ENCODE measurements around the gene LDHD. TPM values are rescaled to one million over a fixed set of nuclear protein-coding genes. Genes with fewer than 3 reads are reported as not detected.

Gene LDHD
- total and polyA plus RNA-seq, 2 of the 8 experiments (the other 6 are each of a cell fraction or from before 2014, with no cell fraction given), result 14.9 to 18.2 TPM

- 0 out of 2 replicates have a peak overlapping the region, but pooled peaks have one; percentile 72 for H4K8ac ChIP-seq (ENCODE audit: extremely low read depth, insufficient read depth, low read length)
- H3K9me3 ChIP-seq (ENCODE audit: insufficient read depth in 2 of 2, low read depth in 1 of 2, low read length in 1 of 2), result no peaks in the 10 kb centered on the region
- no peak overlapping the region for H3K23ac ChIP-seq (ENCODE audit: insufficient read length)
- 34% methylated on average over 25 of the region's 28 CpGs; no CpG with 5 or more reads in 1 of the 2 experiments for whole genome bisulfite sequencing, 2 experiments (ENCODE audit: extremely low coverage in 1 of 2, insufficient coverage in 1 of 2, insufficient read length in 1 of 2, insufficient replicate concordance in 2 of 2, low coverage in 1 of 2, low lambda C conversion rate in 2 of 2, missing lambda C conversion rate in 1 of 2)
- peak overlapping the region in 1 of 2 experiments; percentile 53; a peak in 2 of 4 replicates for H3K4me2 ChIP-seq (ENCODE audit: insufficient read depth in 1 of 2, low read depth in 2 of 2, low read length in 2 of 2)
- no peak overlapping the region for H2AFZ ChIP-seq (ENCODE audit: low read length)
- peak overlapping the region; percentile 68; the same call in 1 of the 2 replicates for H2BK12ac ChIP-seq (ENCODE audit: low read depth, low read length)
- no peak overlapping the region for H3K14ac ChIP-seq (ENCODE audit: insufficient read length)
- no peak overlapping the region for H3K9ac ChIP-seq (replicated peaks in 1 of 4; ENCODE audit: extremely low read depth in 1 of 4, low read depth in 3 of 4, low read length in 3 of 4)
- H3K36me3 ChIP-seq (ENCODE audit: control insufficient read depth in 2 of 4, insufficient read depth in 4 of 4, low read length in 3 of 4), result peaks cover 0 to 16% (median 3%) of the 10 kb centered on the region in 4 experiments; a peak in 3 of 8 replicates
- H2BK15ac ChIP-seq (ENCODE audit: low read length), result 0 out of 2 replicates have a peak overlapping the region, but pooled peaks have one; percentile 75
- peaks cover 9 to 52% (median 40%) of the 10 kb centered on the region in 4 experiments for H3K4me1 ChIP-seq (replicated peaks in 1 of 4; ENCODE audit: control insufficient read depth in 3 of 4, insufficient read depth in 4 of 4, low read length in 3 of 4)
- peak overlapping the region; percentile 48 for H3K18ac ChIP-seq (ENCODE audit: extremely low read depth, low read length)
- H2BK5ac ChIP-seq (ENCODE audit: low read depth, low read length), result peak overlapping the region; percentile 66; the same call in 1 of the 2 replicates
- H4K20me1 ChIP-seq (replicated peaks in 1 of 2; ENCODE audit: control insufficient read depth in 1 of 2, insufficient read depth in 2 of 2, low read length in 2 of 2), result peaks cover 2 to 3% of the 10 kb centered on the region in 2 experiments
- H3K27me3 ChIP-seq (replicated peaks in 1 of 4; ENCODE audit: control insufficient read depth in 3 of 4, extremely low read depth in 1 of 4, insufficient read depth in 3 of 4, low read length in 3 of 4), result no peaks in the 10 kb centered on the region
- H3K79me1 ChIP-seq (ENCODE audit: low read depth, low read length), result peaks cover 3% of the 10 kb centered on the region; the same call in 1 of the 2 replicates
- FAIRE-seq (peak; percentile 48), DNase-seq (ENCODE audit: low read depth in 1 of 2, low spot score in 2 of 2) (peak; percentile 83 to 91)
- no peak overlapping the region for H4K5ac ChIP-seq (ENCODE audit: insufficient read length, low read depth, low read length)
- no peaks in the 10 kb centered on the region for H3K23me2 ChIP-seq (ENCODE audit: low read depth, low read length)
- no peak overlapping the region for H2BK120ac ChIP-seq (replicated peaks; ENCODE audit: low read depth, low read length)
- H2BK20ac ChIP-seq (ENCODE audit: low read length), result no peak overlapping the region
- ChIA-PET POLR2A (ENCODE audit: partially characterized antibody) (interaction anchor here (0.9 to 6.0 kb wide), 12 partner anchors 8 to 124 kb away, joined by 3 to 62 read pairs (median 5); partner anchors contain the start of gene ZNRF1), CTCF (ENCODE audit: partially characterized antibody) (interaction anchor here (0.6 to 16.3 kb wide), 55 partner anchors 8 to 300 kb away, joined by 3 to 171 read pairs (median 5); partner anchors contain the start of genes WDR59 and ZNRF1)
- H3K27ac ChIP-seq (ENCODE audit: low read depth, low read length), result no peak overlapping the region
- H3K79me2 ChIP-seq (ENCODE audit: control insufficient read depth in 1 of 2, insufficient read depth in 2 of 2, low read length in 2 of 2), result no peaks in the 10 kb centered on the region; a peak in 1 of 4 replicates
- no peak overlapping the region for H4K91ac ChIP-seq (replicated peaks; ENCODE audit: insufficient read length, low read length)
- H3K56ac ChIP-seq (replicated peaks; ENCODE audit: insufficient read length, low read depth, low read length), result no peak overlapping the region
- H2AK5ac ChIP-seq (ENCODE audit: low read depth, low read length), result no peak overlapping the region
- H3K4me3 ChIP-seq (ENCODE audit: extremely low read depth in 1 of 4, insufficient read depth in 2 of 4, low read depth in 3 of 4, low read length in 4 of 4), result peak overlapping the region in 1 of 4 experiments; percentile 31; a peak in 2 of 8 replicates
- no peak overlapping the region for H3K4ac ChIP-seq (replicated peaks; ENCODE audit: insufficient read length, low read depth, low read length)
- TF ChIP-seq, protein P1, sequence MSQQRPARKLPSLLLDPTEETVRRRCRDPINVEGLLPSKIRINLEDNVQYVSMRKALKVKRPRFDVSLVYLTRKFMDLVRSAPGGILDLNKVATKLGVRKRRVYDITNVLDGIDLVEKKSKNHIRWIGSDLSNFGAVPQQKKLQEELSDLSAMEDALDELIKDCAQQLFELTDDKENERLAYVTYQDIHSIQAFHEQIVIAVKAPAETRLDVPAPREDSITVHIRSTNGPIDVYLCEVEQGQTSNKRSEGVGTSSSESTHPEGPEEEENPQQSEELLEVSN (IDR thresholded peaks at IDR 0.05), result 0 out of 2 replicates have a peak, but pooled peaks have one; percentile 30
- TF ChIP-seq SRF (IDR thresholded peaks at IDR 0.05; ENCODE audit: low read depth, low read length) (no peak), RNF2 (IDR thresholded peaks at IDR 0.05; ENCODE audit: borderline replicate concordance, low read depth, low read length, missing control alignments, poor library complexity, severe bottlenecking) (no peak), CHD1 (IDR thresholded peaks at IDR 0.05; ENCODE audit: low read depth, low read length) (no peak), ATF2 (IDR thresholded peaks at IDR 0.05; ENCODE audit: low read length) (peak; percentile 39; the same call in 1 of the 2 replicates), MAFK (IDR thresholded peaks at IDR 0.05; ENCODE audit: low read depth, low read length) (no peak), EP300 (IDR thresholded peaks at IDR 0.05; ENCODE audit: borderline replicate concordance in 1 of 2, low read depth in 2 of 2, low read length in 2 of 2) (no peak)
Measured at GRCh38 chr16:75110637-75111513, 5.7 kb downstream of the LDHD start.

Data from H1 (cell line).